HG02623 (cell line): ENCODE results near the gene OR7G2.
"Not testable (repeated sequence)": the region's sequence is repeated elsewhere in the genome, so short reads cannot be mapped to it uniquely, and the experiment has no call there.

Experiments used
- ATAC-seq: cut with Tn5 transposase; IDR thresholded peaks from one replicate; pipeline ENCODE4 v1.9.1; 2021; ENCODE audit warnings: moderate library complexity; ENCODE audit not compliant: unreplicated experiment

Gene OR7G2

DNA sequence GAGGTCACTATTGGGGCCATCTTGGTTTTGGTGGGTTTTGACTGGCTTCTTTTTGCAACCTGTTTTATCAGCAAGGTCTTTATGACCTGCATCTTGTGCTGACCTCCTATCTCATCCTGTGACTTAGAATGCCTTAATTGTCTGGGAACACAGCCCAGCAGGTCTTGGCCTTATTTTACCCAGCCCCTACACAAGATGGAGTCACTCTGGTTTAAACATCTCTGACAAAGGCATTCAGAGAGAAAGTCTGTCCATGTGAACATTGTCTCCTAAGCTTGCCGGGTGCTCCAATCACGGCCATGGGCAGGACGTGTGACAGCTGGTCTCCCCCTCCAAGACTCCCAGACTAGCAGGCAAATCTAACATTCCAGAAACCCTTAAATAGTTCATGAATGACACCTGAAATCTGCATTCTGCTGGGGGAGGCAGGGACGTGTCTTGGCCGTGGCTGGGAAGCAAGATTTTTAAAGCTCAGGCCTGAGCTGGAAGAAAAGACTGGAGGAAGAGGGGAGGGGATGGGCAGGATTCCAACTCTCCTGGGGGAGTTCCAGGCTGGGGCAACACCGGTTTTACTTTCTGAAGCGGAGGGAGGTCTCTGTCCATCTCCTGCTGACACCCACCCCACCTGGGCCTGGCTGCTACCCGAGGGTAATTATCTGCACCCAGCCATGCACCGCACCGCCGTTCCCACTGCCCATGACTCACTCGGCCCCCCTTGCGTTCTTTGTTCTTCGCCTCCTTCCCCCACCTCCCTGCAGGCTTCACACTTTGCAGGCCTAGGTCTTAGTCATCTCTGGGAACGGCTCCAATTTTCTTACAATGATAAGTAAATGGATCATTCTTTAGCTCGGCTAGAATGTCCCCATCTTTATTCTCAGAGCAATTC is 32.0 kb downstream of the OR7G2 start:
- no peak for ATAC-seq

DNA sequence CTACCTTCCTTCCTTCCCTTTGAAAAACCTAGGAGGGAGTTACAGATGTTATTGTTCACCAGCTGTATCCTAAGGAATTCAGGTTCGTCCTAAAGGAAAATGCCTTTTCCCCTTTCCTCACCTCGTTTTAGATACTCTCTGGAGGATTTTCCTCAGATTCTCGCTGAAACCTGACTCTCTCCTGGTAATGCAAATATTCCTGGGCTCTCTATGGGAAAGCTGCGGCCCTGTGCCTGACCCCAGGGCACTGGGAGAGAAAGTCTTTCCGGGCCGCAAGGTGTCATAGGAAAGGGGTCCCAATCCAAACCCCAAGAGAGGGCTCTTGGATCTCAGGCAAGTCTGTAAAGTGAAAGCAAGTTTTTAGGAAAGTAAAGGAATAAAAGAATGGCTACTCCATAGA is 33.5 kb downstream of the OR7G2 start:
- ATAC-seq, result no peak

DNA sequence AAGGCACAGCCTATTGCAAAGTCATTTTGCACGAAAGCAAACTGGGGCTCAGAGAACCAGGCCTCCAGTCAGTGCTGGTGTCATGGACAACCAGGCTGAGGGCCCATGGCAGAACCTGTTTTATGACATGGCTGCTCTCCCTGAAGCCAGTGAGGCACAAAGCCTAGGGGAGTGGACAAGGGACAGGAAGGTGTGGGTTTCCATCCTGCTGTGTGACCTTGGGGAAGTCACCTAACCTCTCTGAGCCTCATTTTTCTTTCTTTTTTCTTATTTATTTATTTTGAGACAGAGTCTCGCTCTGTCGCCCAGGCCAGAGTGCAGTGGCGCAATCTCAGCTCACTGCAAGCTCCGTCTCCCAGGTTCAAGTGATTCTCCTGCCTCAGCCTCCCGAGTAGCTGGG is 35.6 kb downstream of the OR7G2 start:
- not testable (repeated sequence) for ATAC-seq

DNA sequence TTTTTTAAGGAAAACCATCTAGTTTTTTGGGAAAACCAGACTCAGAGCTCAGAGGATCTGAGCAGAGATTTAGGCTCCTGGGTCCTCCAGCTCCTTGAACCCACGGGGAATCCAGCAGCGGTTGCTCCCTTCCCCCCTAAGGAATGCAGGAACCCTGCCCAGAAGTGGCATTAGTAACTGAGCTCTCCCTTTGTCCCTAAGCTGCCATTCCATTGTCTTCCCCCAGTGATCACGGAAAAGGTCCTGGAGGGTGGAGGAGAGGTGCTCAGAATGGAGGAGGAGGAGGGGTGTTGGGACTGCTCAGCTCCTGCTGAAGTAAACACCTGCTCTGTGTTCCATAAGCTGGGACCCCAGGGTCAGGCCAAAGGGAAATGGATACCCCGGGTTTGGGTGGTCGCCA is 37.2 kb downstream of the OR7G2 start:
- ATAC-seq, result no peak

DNA sequence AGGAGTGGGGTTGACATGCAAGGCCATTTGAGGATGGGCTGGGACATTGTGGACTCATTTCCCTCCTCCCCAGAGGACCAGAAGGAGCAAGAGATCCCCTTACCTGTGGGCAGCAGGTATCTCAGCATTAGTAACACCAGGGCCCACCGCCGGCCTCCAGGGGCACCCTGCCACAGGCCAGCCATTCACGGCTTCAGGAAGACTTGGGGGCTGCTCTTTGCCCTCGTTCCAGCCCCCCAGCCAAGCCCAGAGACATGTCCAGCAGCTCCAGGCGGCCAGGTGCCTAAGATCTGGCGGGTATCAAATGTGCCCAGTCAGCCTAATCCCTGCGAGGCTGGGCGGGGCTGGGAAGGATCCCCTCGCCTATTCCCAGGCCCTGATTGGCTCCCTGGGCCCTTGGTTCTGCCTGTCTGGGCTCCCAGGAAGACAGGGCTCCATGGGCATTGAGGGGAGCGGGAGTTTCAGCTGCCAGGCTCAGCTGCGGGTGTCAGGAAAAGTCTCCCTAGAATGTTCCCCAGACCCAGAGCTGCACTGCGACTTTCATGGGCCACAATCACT is 41.7 kb downstream of the OR7G2 start:
- ATAC-seq, result no peak

DNA sequence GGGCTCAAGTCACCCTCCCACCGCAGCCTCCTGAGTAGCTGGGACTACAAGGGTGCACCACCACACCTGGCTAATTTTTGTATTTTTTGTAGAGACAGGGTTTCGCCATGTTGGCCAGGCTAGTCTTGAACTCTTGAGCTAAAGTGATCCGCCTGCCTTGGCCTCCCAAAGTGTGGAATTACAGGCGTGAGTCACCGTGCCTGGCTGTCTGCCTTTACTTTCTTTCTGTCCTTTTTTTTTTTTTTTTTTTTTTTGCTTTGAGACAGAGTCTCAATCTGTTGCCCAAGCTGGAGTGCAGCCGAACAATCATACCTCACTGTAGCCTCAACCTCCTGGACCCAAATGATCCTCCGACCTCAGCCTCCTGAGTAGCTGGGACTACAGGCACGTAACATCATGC is 45.4 kb downstream of the OR7G2 start:
- ATAC-seq, result no peak

DNA sequence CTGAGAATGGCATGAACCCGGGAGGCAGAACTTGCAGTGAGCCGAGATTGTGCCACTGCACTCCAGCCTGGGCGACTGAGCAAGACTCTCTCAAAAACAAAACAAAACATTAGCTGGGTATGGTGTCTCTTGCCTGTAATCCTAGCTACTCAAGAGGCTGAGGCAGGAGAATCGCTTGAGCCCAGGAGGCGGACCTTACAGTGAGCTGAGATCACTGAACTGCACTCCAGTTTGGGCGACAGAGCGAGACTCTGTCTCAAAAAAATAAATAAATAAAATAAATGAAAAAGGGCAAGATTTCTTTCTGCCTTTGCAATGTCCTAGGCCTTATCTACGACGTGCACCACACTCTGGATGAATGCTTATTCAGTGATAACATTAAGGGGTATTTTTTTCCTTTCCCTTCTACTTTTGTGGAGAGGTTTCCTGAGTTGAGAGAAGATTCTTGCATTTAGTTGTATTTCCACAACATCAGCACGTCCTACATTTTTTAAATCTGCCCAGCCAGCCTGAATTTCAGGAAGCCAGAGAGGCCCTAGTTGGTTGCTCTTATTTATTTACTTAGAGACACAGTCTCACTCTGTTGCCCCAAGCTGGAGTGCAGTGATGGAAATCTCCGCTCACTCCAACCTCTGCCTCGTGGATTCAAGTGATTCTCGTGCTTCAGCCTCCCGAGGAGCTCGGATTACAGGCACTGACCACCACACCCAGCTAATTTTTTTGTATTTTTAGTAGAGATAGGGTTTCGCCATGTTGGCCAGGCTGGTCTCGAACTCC is 46.5 kb downstream of the OR7G2 start:
- no peak for ATAC-seq

DNA sequence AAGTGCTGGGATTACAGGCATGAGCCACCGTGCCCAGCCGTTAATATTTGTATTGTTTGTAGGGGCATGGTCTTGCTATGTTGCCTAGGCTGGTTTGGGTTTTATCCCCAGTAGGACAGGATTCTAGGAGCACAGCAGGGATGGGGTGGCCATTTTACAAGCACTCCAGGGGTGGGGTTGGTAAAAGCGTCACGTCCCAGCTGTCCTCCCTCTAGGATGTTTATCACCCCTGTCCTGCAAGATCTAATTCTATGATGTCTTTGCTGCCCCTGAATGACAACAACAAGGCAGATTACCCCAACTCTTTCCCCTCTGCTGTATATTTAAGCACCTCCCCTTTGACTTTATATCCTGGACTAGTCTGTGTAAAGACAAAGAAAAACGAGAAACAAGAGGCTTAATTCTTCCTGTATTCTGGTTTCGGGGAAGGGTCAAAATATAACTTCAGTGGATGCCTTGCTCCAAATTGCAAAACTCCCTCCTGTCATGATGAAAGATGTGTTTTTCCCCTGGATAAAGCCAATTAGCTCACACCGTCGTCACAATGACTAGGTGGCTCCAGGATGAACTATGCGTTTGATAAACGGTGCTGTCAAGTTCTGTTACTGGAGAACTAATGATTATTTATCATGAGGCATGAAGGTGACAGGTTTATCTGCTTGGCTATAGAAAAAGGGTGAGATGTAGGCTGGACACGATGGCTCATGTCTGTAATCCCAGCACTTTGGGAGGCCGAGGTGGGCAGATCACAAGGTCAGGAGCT is 48.2 kb downstream of the OR7G2 start:
- no peak for ATAC-seq

DNA sequence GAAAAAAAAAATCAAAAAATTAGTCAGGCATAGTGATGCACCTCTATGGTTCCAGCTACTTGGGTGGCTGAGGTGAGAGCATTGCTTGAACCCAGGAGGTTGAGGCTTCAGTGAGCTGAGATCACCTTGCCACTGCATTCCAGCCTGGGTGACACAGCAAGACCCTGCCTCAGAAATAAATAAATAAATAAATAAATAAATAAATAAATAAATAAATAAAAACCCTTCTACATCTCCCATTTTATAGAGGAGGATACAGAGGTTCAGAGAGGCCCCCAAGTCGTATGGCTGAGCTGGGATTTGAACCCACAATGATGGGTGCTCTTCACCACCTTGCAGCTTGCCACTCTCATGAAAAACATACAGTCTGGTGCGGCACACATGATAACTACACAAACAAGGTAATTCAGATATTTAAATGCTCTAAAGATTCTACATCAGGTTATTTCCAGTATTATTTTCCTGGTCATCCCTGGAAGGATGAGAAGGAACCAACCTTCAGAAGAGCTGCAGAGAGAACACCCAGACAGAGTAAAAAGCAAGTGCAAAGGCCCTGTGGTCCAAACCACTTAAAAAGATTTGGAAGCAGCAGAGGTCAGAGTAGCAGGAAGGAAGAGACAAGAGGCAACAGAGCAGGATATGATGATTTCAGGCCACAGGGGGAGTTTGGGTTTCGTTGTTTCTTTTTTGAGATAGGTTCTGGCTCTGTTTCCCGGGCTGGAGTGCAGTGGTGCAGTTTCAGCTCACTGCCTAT is 49.6 kb downstream of the OR7G2 start:
- no peak for ATAC-seq

DNA sequence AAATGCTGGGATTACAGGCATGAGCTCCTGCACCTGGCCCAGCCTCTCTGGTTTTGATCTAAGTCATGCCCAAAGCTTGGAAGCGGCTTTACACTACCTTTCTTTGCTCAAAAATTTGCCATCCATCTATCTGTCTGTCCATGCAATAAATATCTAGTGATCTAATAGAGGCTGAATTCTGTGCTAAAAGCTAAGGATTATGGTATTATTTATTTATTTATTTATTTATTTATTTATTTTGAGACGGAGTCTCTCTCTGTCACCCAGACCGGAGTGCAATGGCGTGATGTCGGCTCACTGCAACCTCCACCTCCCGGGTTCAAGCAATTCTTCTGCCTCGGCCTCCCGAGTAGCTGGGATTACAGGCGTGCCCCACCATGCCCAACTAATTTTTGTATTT is 51.1 kb downstream of the OR7G2 start:
- not testable (repeated sequence) for ATAC-seq

DNA sequence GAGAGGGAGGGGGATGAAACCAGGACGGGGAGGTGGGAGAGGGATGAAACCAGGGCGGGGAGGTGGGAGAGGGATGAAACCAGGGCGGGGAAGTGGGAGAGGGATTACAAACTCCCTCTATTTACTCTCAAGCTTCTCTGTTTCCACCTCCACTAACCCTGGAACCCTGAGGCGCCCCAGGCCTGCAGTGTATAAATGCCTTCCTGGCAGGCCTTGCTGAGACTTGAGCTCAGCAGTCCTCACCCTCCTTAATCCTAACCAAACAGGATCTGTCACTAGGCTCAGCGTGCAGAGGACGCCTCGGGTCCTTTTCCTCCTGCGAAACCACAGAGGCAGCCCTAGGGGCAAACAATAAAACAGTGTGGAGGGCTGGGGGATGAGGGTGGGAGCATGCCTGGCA is 52.5 kb downstream of the OR7G2 start:
- ATAC-seq, result no peak

DNA sequence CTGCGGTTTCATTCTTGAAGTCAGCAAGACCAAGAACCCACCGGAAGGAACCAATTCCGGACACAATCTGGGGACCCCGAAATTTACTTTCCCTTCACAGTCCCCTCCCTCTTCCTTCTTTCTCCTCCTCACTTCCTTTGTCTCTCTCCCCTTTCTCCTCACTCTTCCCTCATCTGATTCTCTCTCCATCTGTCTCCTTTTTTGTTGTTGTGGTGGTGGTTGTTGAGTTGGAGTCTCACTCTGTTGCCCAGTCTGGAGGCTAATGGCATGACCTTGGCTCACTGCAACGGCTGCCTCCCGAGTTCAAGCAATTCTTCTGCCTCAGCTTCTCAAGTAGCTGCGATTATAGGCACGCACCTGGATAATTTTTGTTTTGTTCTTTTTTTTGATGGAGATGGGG is 53.1 kb downstream of the OR7G2 start:
- no peak for ATAC-seq

DNA sequence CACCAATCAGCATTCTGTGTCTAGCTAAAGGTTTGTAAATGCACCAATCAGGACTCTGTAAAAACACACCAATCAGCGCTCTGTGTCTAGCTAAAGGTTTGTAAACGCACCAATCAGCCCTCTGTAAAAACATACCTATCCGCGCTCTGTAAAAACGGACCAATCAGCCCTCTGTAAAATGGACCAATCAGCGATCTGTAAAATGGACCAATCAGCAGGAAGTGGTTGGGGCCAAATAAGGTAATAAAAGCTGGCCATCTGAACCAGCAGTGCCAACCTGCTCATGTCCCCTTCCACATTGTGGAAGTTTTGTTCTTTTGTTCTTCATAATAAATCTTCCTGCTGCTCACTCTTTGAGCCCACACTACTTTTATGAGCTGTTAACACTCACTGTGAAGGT is 53.6 kb downstream of the OR7G2 start:
- not testable (repeated sequence) for ATAC-seq

DNA sequence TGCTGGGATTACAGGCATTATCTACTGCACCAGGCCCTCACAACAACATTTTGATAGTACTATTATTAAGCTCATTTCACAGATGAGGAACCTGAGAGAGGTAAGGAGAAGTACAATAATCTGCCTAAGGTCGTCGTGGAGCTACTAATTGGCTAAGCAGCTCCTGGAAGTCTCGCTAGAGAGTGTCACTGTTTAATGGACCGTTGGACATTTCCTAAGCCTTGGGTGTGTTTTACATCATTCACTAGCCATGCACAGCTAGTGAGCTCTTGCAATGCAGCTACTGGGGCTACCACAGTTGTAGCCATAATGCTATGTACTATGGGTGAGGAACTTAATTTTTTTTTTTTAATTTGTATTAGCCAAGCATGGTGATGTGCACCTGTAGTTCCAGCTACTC is 54.4 kb downstream of the OR7G2 start:
- no peak for ATAC-seq
